SK-N-MC (cell line): ENCODE measurements around the gene TTC7B.

Source experiments
- DNase-seq: peaks from one replicate; pipeline ENCODE4 v3.0.0-alpha.2; 2011; ENCODE audit warnings: low read depth, low spot score
- H3K27ac ChIP-seq: fragments of 200-600 bp; sonication (generic); 2 replicates; pipeline ENCODE4 v1.5.1; 2016; ENCODE audit warnings: mixed run types
- H3K36me3 ChIP-seq: fragments of 200-600 bp; sonication (generic); 2 replicates; pipeline ENCODE4 v1.6.1; 2017; ENCODE audit warnings: antibody characterized with exemption, low read length, mixed read lengths; ENCODE audit not compliant: insufficient read depth
- H3K4me3 ChIP-seq: fragments of 200-600 bp; sonication (generic); 2 replicates; pipeline ENCODE4 v1.5.1; 2016
- H3K9ac ChIP-seq: fragments of 200-600 bp; sonication (generic); 2 replicates; pipeline ENCODE4 v1.8.0; 2017; ENCODE audit warnings: mixed run types, mixed read lengths; ENCODE audit not compliant: insufficient read length
- H3K9me3 ChIP-seq: fragments of 200-600 bp; sonication (generic); 2 replicates; pipeline ENCODE4 v1.6.1; 2017; ENCODE audit warnings: low read depth, mild to moderate bottlenecking, antibody characterized with exemption, low read length, moderate library complexity, mixed read lengths
- EZH2 ChIP-seq: fragments of 200-600 bp; sonication (generic); IDR thresholded peaks from one replicate; pipeline ENCODE4 v1.6.1; 2017; ENCODE audit warnings: antibody characterized with exemption
- FOXP2 ChIP-seq: optimal IDR thresholded peaks from 2 replicates; pipeline ENCODE3; 2011; ENCODE audit warnings: mild to moderate bottlenecking, moderate library complexity; ENCODE audit not compliant: insufficient read depth; ENCODE audit errors: extremely low read length, control extremely low read depth
- POLR2AphosphoS5 ChIP-seq: IDR thresholded peaks from 2 replicates; pipeline ENCODE4 v1.6.1; 2012; ENCODE audit warnings: mild to moderate bottlenecking, low read depth, low read length, borderline replicate concordance

The TTC7B gene

GRCh38 chr14:90609376-90609775 is 206.9 kb downstream of the TTC7B start:
- H3K9ac ChIP-seq: no peak overlapping the region
- no peak overlapping the region for H3K4me3 ChIP-seq
- H3K27ac ChIP-seq: no peak overlapping the region
- DNase-seq: no peak
- H3K36me3 ChIP-seq: no peaks in the 10 kb centered on the region
- no peaks in the 10 kb centered on the region for H3K9me3 ChIP-seq
- no peak for TF ChIP-seq POLR2AphosphoS5
- no peak for TF ChIP-seq EZH2
- no peak for TF ChIP-seq FOXP2

GRCh38 chr14:90608929-90609341 is 207.3 kb downstream of the TTC7B start:
- TF ChIP-seq FOXP2 (no peak), EZH2 (no peak), POLR2AphosphoS5 (no peak)

GRCh38 chr14:90608281-90608680 is 207.9 kb downstream of the TTC7B start:
- TF ChIP-seq FOXP2: no peak
- DNase-seq: no peak
- H3K4me3 ChIP-seq: no peak overlapping the region
- no peak overlapping the region for H3K9ac ChIP-seq
- no peaks in the 10 kb centered on the region for H3K36me3 ChIP-seq
- no peaks in the 10 kb centered on the region for H3K9me3 ChIP-seq
- H3K27ac ChIP-seq: no peak overlapping the region

More at GRCh38 chr14:90608929-90609341, 207.3 kb downstream of the TTC7B start:
- Histone ChIP-seq H3K9me3 (no peaks in the 10 kb centered on the region), H3K9ac (no peak overlapping the region), H3K27ac (no peak overlapping the region), H3K4me3 (no peak overlapping the region), H3K36me3 (no peaks in the 10 kb centered on the region)
- DNase-seq: no peak

- Histone ChIP-seq H3K4me3 (no peak overlapping the region), H3K36me3 (no peaks in the 10 kb centered on the region), H3K27ac (no peak overlapping the region), H3K9ac (no peak overlapping the region), H3K9me3 (no peaks in the 10 kb centered on the region)
- no peak for DNase-seq
- TF ChIP-seq EZH2 (no peak), POLR2AphosphoS5 (no peak), FOXP2 (no peak)
These were observed 209.1 kb downstream of the TTC7B start for GRCh38 chr14:90607141-90607540.

- H3K36me3 ChIP-seq: no peaks in the 10 kb centered on the region
These were observed 209.8 kb downstream of the TTC7B start for GRCh38 chr14:90606434-90606833.

GRCh38 chr14:90605430-90605829 is 210.8 kb downstream of the TTC7B start:
- no peaks in the 10 kb centered on the region for H3K9me3 ChIP-seq
- TF ChIP-seq FOXP2 (no peak), POLR2AphosphoS5 (no peak), EZH2 (no peak)
- H3K9ac ChIP-seq: no peak overlapping the region
- H3K36me3 ChIP-seq: no peaks in the 10 kb centered on the region
- H3K4me3 ChIP-seq: no peak overlapping the region
- no peak overlapping the region for H3K27ac ChIP-seq
- DNase-seq: no peak

More at GRCh38 chr14:90606434-90606833, 209.8 kb downstream of the TTC7B start:
- Histone ChIP-seq H3K4me3 (no peak overlapping the region), H3K9me3 (no peaks in the 10 kb centered on the region), H3K27ac (no peak overlapping the region), H3K9ac (no peak overlapping the region)
- TF ChIP-seq EZH2: no peak
- no peak for TF ChIP-seq FOXP2
- TF ChIP-seq POLR2AphosphoS5: no peak
- no peak for DNase-seq

GRCh38 chr14:90604356-90604755 is 211.9 kb downstream of the TTC7B start:
- no peak for TF ChIP-seq POLR2AphosphoS5
- no peak for TF ChIP-seq EZH2
- TF ChIP-seq FOXP2: no peak
- Histone ChIP-seq H3K27ac (no peak overlapping the region), H3K9me3 (no peaks in the 10 kb centered on the region), H3K9ac (no peak overlapping the region), H3K36me3 (no peaks in the 10 kb centered on the region), H3K4me3 (no peak overlapping the region)
- DNase-seq: no peak

- Histone ChIP-seq H3K9ac (no peak overlapping the region), H3K4me3 (no peak overlapping the region), H3K9me3 (no peaks in the 10 kb centered on the region), H3K27ac (no peak overlapping the region), H3K36me3 (no peaks in the 10 kb centered on the region)
- TF ChIP-seq EZH2 (no peak), FOXP2 (no peak), POLR2AphosphoS5 (no peak)
- no peak for DNase-seq
These were observed 212.4 kb downstream of the TTC7B start for GRCh38 chr14:90603841-90604240.

- H3K9ac ChIP-seq: no peak overlapping the region
- no peak for DNase-seq
- H3K4me3 ChIP-seq: no peak overlapping the region
- no peaks in the 10 kb centered on the region for H3K9me3 ChIP-seq
- TF ChIP-seq POLR2AphosphoS5: no peak
- H3K27ac ChIP-seq: no peak overlapping the region
- no peaks in the 10 kb centered on the region for H3K36me3 ChIP-seq
These were observed 212.9 kb downstream of the TTC7B start for GRCh38 chr14:90603336-90603735.

- TF ChIP-seq EZH2 (no peak), FOXP2 (no peak)
- no peak overlapping the region for H3K9ac ChIP-seq
These were observed 214.0 kb downstream of the TTC7B start for GRCh38 chr14:90602088-90602687.

More at GRCh38 chr14:90602088-90602687, 214.0 kb downstream of the TTC7B start:
- H3K27ac ChIP-seq: no peak overlapping the region
- no peak for DNase-seq
- H3K36me3 ChIP-seq: no peaks in the 10 kb centered on the region
- H3K4me3 ChIP-seq: no peak overlapping the region
- no peaks in the 10 kb centered on the region for H3K9me3 ChIP-seq
